Rectal smooth muscle tissue (tissue), 1 donor: ENCODE results near the gene KRTAP13-4.

Source experiments
- H3K27ac ChIP-seq: one replicate; pipeline ENCODE4 v1.7.0; 2013; ENCODE audit warnings: low read depth, low read length, inconsistent platforms
- H3K27me3 ChIP-seq: one replicate; pipeline ENCODE4 v1.7.0; 2013; ENCODE audit warnings: low read length; ENCODE audit not compliant: control insufficient read depth, insufficient read depth
- H3K36me3 ChIP-seq: one replicate; pipeline ENCODE4 v1.7.0; 2013; ENCODE audit warnings: low read length; ENCODE audit not compliant: control insufficient read depth, insufficient read depth
- H3K4me1 ChIP-seq: one replicate; pipeline ENCODE4 v1.7.0; 2013; ENCODE audit warnings: low read length; ENCODE audit not compliant: control insufficient read depth, insufficient read depth
- H3K4me3 ChIP-seq: one replicate; pipeline ENCODE4 v1.7.0; 2013; ENCODE audit warnings: low read length
- H3K9ac ChIP-seq: one replicate; pipeline ENCODE4 v1.7.0; 2013; ENCODE audit warnings: low read length

The KRTAP13-4 gene, protein sequence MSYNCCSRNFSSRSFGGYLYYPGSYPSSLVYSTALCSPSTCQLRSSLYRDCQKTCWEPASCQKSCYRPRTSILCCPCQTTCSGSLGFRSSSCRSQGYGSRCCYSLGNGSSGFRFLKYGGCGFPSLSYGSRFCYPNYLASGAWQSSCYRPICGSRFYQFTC

DNA sequence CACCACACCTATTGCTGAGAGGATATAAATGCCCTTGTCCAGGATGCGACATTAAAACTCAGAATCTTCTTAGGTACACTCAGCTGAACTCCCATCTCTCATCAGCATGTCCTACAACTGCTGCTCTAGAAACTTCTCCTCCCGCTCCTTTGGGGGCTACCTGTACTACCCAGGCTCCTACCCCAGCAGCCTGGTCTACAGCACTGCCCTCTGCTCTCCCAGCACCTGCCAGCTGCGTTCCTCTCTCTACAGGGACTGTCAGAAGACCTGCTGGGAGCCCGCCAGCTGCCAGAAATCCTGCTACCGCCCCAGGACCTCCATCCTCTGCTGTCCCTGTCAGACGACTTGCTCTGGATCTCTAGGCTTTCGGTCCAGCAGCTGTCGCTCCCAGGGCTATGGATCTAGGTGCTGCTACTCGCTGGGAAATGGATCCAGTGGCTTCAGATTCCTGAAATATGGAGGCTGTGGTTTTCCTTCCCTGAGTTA lies at the start of gene KRTAP13-4:
Gene KRTAP13-4, plus strand, starts transcription at position 51 of the 486 bp plus-strand sequence. Its CDS starts 56 bp downstream, at position 107.
- Histone ChIP-seq H3K36me3 (no peaks in the 10 kb centered on the region), H3K9ac (no peak within 1 kb of the TSS), H3K27me3 (no peaks in the 10 kb centered on the region), H3K4me3 (no peak within 1 kb of the TSS), H3K4me1 (no peaks in the 10 kb centered on the region), H3K27ac (no peak within 1 kb of the TSS)

DNA sequence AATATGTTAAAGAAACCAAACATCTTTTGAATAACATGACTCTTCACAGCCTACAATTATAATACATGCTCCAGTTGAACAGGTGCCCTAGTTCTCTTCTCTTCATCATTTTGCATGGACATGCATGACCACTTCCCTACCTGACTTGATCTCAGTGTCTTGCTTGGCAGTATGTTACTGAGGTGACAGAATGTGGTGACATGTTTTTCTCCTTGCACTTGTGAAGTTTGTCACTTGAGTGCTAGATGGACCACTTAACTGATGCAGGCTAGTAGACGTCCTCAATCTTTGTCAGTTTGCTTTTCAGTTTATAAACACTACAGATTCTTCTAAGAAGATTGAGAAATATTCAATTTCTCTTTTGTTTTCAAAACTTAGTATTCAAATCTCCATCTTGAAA lies 47.8 kb upstream of the KRTAP13-4 start:
- no peaks in the 10 kb centered on the region for H3K27me3 ChIP-seq
- no peak overlapping the region for H3K27ac ChIP-seq
- no peaks in the 10 kb centered on the region for H3K4me1 ChIP-seq
- no peak overlapping the region for H3K9ac ChIP-seq
- H3K4me3 ChIP-seq: no peak overlapping the region
- no peaks in the 10 kb centered on the region for H3K36me3 ChIP-seq

DNA sequence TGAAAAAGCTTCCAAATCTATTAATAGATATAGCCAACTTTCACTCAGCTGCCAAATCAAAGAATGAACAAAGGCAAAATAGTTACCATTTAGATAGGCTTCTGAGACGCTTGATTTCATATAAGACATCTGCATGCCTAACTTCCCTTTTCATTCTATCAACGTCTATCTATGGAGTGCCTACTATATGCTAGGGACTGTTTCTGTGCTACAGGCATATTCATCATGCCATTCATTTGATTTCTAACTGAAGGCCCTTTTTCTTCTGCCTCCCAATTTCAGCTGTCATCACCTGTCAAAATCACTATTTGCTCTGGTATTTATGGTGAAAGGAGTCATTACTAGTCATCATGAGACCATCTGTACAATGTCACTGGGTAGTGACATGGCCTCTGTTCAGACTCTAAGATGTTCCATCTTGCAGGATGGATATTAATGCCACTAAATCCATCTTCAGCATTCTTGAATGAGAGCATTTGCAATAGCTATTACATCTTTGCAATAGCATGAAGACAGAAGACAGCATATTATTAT lies 38.5 kb upstream of the KRTAP13-4 start:
- H3K4me3 ChIP-seq: no peak overlapping the region
- H3K4me1 ChIP-seq: no peaks in the 10 kb centered on the region
- no peak overlapping the region for H3K27ac ChIP-seq
- H3K36me3 ChIP-seq: no peaks in the 10 kb centered on the region
- H3K27me3 ChIP-seq: no peaks in the 10 kb centered on the region
- no peak overlapping the region for H3K9ac ChIP-seq

DNA sequence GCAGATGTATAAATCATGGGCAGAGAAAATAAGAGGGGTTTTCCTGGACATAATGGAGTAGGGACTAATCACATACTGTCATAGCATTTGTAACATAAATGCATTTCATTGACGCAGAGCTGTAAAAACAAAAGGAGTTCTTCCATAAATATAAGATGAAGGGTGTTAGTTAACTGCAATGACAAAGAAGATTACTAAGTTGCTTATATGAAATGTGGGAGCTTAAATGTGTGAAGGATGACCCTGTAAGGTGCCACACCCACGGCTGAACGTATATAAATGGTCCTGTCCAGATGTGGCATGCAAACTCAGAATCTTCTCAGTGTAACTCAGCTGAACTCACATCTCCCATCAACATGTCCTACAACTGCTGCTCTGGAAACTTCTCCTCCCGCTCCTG lies 34.3 kb upstream of the KRTAP13-4 start, which contains the start of gene KRTAP13-1:
Gene KRTAP13-1, plus strand, starts transcription at position 301 of the 400 bp plus-strand sequence. Its CDS starts 56 bp downstream, at position 357.
- Histone ChIP-seq H3K4me1 (no peaks in the 10 kb centered on the region), H3K27me3 (no peaks in the 10 kb centered on the region), H3K27ac (no peak within 1 kb of the TSS), H3K9ac (no peak within 1 kb of the TSS), H3K4me3 (no peak within 1 kb of the TSS), H3K36me3 (no peaks in the 10 kb centered on the region)

DNA sequence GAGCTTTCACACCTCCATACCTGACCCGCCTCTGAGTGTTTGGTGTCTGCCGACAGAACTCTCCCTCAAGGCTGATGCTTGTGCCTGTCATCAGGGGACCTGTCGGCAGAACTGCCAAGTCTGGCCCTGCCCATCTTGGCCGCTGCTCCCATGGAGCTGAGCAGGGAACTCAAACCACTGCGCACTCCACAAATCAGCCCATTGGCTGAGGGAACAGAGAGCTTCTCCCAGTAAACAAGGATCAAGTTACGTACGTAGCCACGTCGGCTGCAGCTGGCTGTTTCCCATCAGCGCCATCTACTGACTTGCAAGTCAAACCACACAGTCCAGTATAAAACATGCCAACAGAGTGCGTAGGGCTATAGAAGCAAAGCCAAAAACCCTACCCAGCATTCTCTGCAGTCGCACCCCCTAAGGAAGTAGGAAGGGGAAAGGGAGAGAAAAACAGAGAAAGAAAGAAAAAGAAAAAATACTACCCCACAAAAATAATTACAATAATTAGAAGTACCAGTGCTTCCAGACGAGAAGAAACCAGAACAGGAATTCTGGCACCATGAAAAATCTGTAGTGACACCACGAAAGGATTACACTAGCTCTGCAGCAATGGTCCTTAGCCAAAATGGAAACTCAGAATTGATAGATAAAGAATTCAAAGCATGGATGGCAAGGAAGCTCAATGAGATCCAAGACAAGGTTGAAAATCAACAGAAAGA lies 21.1 kb upstream of the KRTAP13-4 start:
- no peak overlapping the region for H3K9ac ChIP-seq
- no peaks in the 10 kb centered on the region for H3K27me3 ChIP-seq
- H3K36me3 ChIP-seq: no peaks in the 10 kb centered on the region
- H3K27ac ChIP-seq: no peak overlapping the region
- no peaks in the 10 kb centered on the region for H3K4me1 ChIP-seq
- peak overlapping the region; percentile 8 for H3K4me3 ChIP-seq

DNA sequence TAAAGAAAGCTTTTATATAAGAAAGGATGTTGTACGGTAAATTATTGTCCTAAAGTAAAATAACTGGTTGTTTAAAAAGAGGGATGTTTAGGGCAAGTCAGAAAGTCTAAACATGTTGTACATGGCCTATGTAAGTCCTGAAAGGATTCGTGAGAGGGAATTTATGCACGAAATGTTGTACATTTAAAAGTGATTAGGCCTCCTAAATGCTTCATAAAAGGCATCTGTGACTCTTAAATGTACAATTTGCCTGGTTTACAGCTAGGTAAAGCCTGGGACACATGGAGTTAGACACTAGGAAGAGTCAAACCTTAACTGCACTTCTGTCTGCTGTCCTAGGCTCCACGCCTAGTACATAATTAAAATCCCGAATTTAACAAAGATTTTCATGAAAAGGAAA lies 14.0 kb upstream of the KRTAP13-4 start:
- Histone ChIP-seq H3K4me1 (no peaks in the 10 kb centered on the region), H3K9ac (no peak overlapping the region), H3K36me3 (no peaks in the 10 kb centered on the region), H3K27ac (no peak overlapping the region), H3K27me3 (no peaks in the 10 kb centered on the region), H3K4me3 (no peak overlapping the region)

DNA sequence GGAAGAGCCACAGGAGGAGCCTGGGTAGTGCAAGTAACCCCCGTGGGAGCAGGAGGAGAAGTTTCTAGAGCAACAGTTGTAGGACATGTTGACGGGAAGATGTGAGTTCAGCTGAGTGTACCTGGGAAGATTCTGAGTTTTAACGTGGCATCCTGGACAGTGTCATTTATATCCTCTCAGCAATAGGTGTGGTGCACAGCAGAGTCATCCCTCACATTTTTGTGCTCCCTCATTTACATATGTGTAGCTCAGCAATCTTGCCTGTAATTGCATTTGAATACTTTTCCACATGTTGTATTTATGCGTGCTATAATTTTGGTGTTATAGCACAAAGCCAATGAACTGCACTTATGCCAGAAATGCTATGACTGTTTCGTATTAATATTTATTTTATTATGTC lies 4.2 kb upstream of the KRTAP13-4 start, which contains the start of gene KRTAP13-3:
Gene KRTAP13-3, minus strand, starts transcription at position 101 of the 400 bp plus-strand sequence. Its CDS starts 14 bp downstream, at position 87.
- Histone ChIP-seq H3K36me3 (no peaks in the 10 kb centered on the region), H3K4me1 (no peaks in the 10 kb centered on the region), H3K27me3 (no peaks in the 10 kb centered on the region), H3K27ac (no peak within 1 kb of the TSS), H3K4me3 (no peak within 1 kb of the TSS), H3K9ac (no peak within 1 kb of the TSS)

DNA sequence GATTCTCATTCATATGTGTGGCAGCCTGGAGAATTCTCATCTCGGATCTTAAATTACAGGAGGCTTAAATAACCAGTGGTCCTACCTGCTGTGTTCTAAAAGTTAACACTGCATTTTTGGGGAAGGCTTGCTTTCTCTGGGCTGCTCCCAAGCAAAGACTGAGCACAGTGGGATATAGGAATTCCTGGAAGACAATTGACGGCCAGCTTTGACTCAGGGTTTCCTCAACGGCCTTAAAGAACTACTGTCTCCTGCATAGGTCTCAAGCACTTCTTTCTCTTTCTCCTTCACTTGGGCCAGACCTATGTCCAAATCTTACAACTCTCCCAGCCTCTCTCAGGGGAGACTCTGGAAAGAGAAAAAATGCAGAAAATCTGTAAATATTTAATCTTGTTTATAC lies 3.3 kb upstream of the KRTAP13-4 start:
- H3K27ac ChIP-seq: no peak overlapping the region
- no peak overlapping the region for H3K4me3 ChIP-seq
- H3K4me1 ChIP-seq: no peaks in the 10 kb centered on the region
- no peaks in the 10 kb centered on the region for H3K27me3 ChIP-seq
- H3K9ac ChIP-seq: no peak overlapping the region
- H3K36me3 ChIP-seq: no peaks in the 10 kb centered on the region

DNA sequence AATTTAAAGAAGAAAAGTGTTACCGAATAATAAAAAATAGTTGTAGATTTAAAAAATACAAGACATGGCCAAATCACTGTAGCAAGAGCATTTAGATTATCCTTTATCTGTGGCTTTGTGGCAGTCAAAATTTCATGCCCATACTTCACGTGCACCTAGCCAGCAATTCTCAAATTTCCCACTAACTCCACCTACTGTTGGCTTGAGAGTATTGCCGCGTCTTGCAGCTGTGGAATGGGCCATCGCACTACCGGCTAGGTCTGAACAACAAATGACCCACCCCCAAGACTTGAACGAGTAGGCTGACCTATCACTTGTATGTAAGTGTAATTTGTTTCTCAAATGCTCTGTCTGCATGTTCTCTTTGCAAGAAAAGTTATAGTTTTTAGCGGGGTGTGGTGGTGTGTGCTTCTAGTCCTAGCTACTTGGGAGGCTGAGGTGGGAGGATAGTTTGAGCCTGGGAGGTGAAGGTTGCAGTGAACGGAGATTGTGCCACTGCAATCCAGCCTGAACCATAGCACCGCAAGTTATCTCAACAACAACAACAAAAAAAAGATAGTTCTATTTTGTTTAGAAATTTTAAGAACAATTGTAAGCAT lies 4.1 kb downstream of the KRTAP13-4 start:
- no peaks in the 10 kb centered on the region for H3K27me3 ChIP-seq
- no peak overlapping the region for H3K9ac ChIP-seq
- H3K4me1 ChIP-seq: no peaks in the 10 kb centered on the region
- H3K27ac ChIP-seq: no peak overlapping the region
- no peak overlapping the region for H3K4me3 ChIP-seq
- no peaks in the 10 kb centered on the region for H3K36me3 ChIP-seq

DNA sequence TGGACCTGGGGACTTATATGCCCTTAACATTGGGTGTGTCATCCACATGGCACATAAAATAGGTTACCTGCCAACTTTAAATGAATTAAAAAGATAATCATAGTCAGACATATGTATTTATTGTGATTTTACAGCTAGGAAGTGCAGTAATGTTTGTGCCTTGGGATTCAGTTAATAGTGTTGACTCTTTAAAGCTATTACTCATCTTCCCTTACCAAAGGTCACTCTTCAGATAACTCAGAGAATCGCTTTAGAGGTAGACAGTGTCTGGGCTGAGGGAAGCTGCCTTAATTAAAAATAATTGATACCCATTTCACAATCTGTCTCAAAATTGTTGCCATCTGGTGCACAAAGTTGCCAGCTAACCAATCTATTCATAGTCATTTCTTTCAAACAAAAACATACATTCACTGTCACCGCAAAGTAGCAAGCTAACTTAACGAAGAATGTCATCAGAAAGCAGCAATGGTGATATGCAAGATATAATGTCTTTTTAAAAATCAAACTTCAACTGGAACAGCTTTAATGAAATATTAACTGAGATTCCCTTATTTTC lies 7.1 kb downstream of the KRTAP13-4 start:
- Histone ChIP-seq H3K4me1 (no peaks in the 10 kb centered on the region), H3K9ac (no peak overlapping the region)

DNA sequence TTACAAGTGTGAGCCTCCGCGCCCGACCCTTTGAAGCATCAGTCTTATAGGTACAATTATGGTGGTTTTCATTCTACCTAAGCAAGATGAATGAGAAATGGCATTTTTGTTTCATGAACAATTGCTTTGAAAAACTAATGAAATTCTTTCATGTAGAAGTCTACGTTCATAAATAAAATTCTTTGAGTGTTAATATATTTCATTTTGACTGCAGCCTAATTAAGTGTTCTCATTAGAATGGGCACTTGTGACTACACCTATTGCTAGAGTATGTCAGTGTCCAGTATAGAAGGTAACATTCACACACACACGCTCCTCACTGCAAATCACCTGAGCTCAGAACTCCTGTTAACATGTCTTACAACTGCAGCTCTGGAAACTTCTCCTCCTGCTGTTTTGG lies 10.0 kb downstream of the KRTAP13-4 start, which contains the start of gene KRTAP15-1:
Gene KRTAP15-1, plus strand, starts transcription at position 301 of the 400 bp plus-strand sequence. Its CDS starts 53 bp downstream, at position 354.
- no peaks in the 10 kb centered on the region for H3K27me3 ChIP-seq
- H3K4me1 ChIP-seq: no peaks in the 10 kb centered on the region
- H3K9ac ChIP-seq: no peak within 1 kb of the TSS
- no peaks in the 10 kb centered on the region for H3K36me3 ChIP-seq
- no peak within 1 kb of the TSS for H3K4me3 ChIP-seq
- H3K27ac ChIP-seq: no peak within 1 kb of the TSS

More for the DNA sequence above, 7.1 kb downstream of the KRTAP13-4 start:
- Histone ChIP-seq H3K27me3 (no peaks in the 10 kb centered on the region), H3K27ac (no peak overlapping the region), H3K36me3 (no peaks in the 10 kb centered on the region), H3K4me3 (no peak overlapping the region)

DNA sequence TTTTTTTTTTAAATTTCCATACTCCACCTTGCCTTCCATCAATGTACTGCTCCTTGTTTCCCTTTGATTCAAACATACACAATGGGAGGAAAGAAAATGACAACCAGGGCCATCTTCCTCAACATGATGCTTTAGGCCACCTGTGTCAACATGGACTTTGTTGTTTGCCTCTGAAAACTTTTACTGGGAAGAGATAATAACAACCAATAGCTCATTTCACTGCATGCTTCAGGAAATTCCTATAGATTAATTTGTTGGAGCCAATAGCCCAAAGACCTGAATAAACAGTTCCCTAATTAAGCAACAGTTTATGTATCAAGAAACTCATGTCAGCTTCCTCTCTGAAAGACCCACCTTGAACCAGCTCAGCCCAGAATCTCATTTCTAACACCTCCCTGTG lies 13.2 kb downstream of the KRTAP13-4 start:
- Histone ChIP-seq H3K27ac (no peak overlapping the region), H3K27me3 (no peaks in the 10 kb centered on the region), H3K4me1 (no peaks in the 10 kb centered on the region), H3K4me3 (no peak overlapping the region), H3K9ac (no peak overlapping the region), H3K36me3 (no peaks in the 10 kb centered on the region)
